Tibial nerve (tissue), 4 donors: ENCODE results near the gene GNAI2.

ENCODE experiments used
- EP300 ChIP-seq, 2 donors: sonication (generic); formaldehyde crosslinking; IDR thresholded peaks; one replicate each; pipeline ENCODE4 v1.6.1; 2017; ENCODE audit warnings: antibody characterized with exemption in 2 of 2, mild to moderate bottlenecking in 1 of 2
- POLR2A ChIP-seq, 2 donors: fragments of 450-650 bp; IDR thresholded peaks; one replicate each; pipeline ENCODE4 v1.6.1; 2017; ENCODE audit warnings: antibody characterized with exemption in 2 of 2, mild to moderate bottlenecking in 2 of 2, moderate library complexity in 2 of 2
- TF ChIP-seq, protein P1 (sequence below), 5 experiments: fragments of 200-600 bp in 3 of 5; fragments of 450-650 bp in 2 of 5; sonication (generic) in 3 of 5; IDR thresholded peaks; one replicate each; pipeline ENCODE4 v1.5.1; 2016 to 2019; ENCODE audit warnings: antibody characterized with exemption in 5 of 5, mild to moderate bottlenecking in 3 of 5, moderate library complexity in 2 of 5

DNA sequence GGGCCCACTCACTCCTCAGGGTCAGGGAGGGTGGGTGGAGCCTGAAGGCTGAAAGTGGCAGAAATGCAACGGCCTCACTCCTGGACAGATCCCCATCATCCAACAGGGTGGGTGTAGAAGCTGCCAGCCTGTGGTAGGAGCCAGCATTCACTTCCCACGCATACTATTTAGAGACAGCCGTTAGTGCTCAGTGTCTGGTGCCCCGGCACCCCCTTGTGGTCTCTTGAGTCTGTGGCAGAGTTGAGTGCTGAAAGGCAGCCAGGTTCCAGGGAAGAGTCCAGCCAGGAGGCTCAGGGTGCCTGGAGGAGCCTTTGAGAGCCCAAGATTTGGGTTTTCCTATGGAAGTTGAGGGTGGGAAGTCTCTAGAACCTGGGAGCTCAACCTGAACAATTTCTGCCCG is 46.7 kb upstream of the GNAI2 start:
- TF ChIP-seq EP300 (IDR thresholded peaks at IDR 0.05) (peak in 1 of 2 donors; percentile 26), POLR2A (IDR thresholded peaks at IDR 0.05) (no peak)
- TF ChIP-seq, protein P1, sequence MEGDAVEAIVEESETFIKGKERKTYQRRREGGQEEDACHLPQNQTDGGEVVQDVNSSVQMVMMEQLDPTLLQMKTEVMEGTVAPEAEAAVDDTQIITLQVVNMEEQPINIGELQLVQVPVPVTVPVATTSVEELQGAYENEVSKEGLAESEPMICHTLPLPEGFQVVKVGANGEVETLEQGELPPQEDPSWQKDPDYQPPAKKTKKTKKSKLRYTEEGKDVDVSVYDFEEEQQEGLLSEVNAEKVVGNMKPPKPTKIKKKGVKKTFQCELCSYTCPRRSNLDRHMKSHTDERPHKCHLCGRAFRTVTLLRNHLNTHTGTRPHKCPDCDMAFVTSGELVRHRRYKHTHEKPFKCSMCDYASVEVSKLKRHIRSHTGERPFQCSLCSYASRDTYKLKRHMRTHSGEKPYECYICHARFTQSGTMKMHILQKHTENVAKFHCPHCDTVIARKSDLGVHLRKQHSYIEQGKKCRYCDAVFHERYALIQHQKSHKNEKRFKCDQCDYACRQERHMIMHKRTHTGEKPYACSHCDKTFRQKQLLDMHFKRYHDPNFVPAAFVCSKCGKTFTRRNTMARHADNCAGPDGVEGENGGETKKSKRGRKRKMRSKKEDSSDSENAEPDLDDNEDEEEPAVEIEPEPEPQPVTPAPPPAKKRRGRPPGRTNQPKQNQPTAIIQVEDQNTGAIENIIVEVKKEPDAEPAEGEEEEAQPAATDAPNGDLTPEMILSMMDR (IDR thresholded peaks at IDR 0.05): peak; percentile 50 to 89 (median 77)
